K562 (cell line): ENCODE results near the gene TBC1D20.

Experiments used
- CHD2 ChIP-seq: IDR thresholded peaks from 2 replicates; pipeline ENCODE4 v1.6.1; 2011; ENCODE audit warnings: low read depth, low read length
- CTCF ChIP-seq, 3 experiments: IDR thresholded peaks in 2 of 3; conservative IDR thresholded peaks in 1 of 3; 2 replicates each; pipeline ENCODE4 v1.5.1; 2011 to 2012; ENCODE audit warnings: low read length in 3 of 3, mild to moderate bottlenecking in 3 of 3, control low read depth in 2 of 3, improper control_type of control experiment in 1 of 3, inconsistent platforms in 1 of 3, low read depth in 1 of 3, mixed read lengths in 1 of 3, moderate library complexity in 1 of 3; ENCODE audit not compliant: insufficient read depth in 2 of 3
- ESRRA ChIP-seq: fragments of 450-650 bp; IDR thresholded peaks from 2 replicates; pipeline ENCODE4 v1.6.1; 2014; ENCODE audit warnings: low read depth, mild to moderate bottlenecking, moderate library complexity, borderline replicate concordance
- TAF7 ChIP-seq: fragments of 450-650 bp; IDR thresholded peaks from 2 replicates; pipeline ENCODE4 v1.6.1; 2016; ENCODE audit warnings: missing genetic modification characterization, missing compliant biosample characterization
- TEAD2 ChIP-seq: fragments of 450-650 bp; IDR thresholded peaks from 2 replicates; pipeline ENCODE4 v1.6.1; 2016; ENCODE audit warnings: missing genetic modification characterization, control low read depth, missing compliant biosample characterization
- UBTF ChIP-seq, 2 experiments: IDR thresholded peaks; 2 replicates each; pipeline ENCODE4 v1.6.1; 2012; ENCODE audit warnings: improper control_type of control experiment in 2 of 2, low read depth in 2 of 2, low read length in 2 of 2, borderline replicate concordance in 1 of 2
- ZBTB7A ChIP-seq: IDR thresholded peaks from 2 replicates; pipeline ENCODE4 v1.6.1; 2011; ENCODE audit warnings: low read depth, mild to moderate bottlenecking, low read length, moderate library complexity, borderline replicate concordance; ENCODE audit not compliant: control insufficient read depth
- ZNF512 ChIP-seq: IDR thresholded peaks from 2 replicates; pipeline ENCODE4 v1.6.1; 2016; ENCODE audit warnings: missing genetic modification characterization, missing compliant biosample characterization
- ZZZ3 ChIP-seq: fragments of 450-650 bp; IDR thresholded peaks from 2 replicates; pipeline ENCODE4 v1.6.1; 2016; ENCODE audit warnings: antibody characterized with exemption, mild to moderate bottlenecking, moderate library complexity

- TF ChIP-seq UBTF (IDR thresholded peaks at IDR 0.05; ENCODE audit: borderline replicate concordance in 1 of 2, low read depth in 2 of 2, low read length in 2 of 2) (no peak), CTCF (IDR thresholded peaks at IDR 0.05 in 2 of 3, conservative IDR thresholded peaks at IDR 0.05 in 1 of 3; ENCODE audit: insufficient read depth in 2 of 3, low read depth in 1 of 3, low read length in 3 of 3) (no peak), ESRRA (no peak), ZBTB7A (no peak), TAF7 (tag) (no peak), CHD2 (no peak), ZZZ3 (no peak), ZNF512 (tag) (no peak), TEAD2 (tag) (no peak)
These were observed 35.8 kb downstream of the TBC1D20 start for GRCh38 chr20:426566-426965.
